ENCODE measurements around the gene SLC22A15. TPM values are rescaled to one million over a fixed set of nuclear protein-coding genes. Genes with fewer than 3 reads are reported as not detected.

The SLC22A15 gene
- total and polyA plus RNA-seq, 10 of the 15 experiments (the other 5 are each of a cell fraction or from before 2014, with no cell fraction given): 0.05 to 2.8 (median 0.13) TPM; not detected in 1

- FAIRE-seq (no peak), ATAC-seq (no peak), DNase-seq (ENCODE audit: low read depth, low spot score) (no peak)
- RAD21 ChIA-PET (ENCODE audit: unreplicated experiment): interaction anchor here (0.9 kb wide), 1 partner anchor 39 kb away, joined by 3 read pairs; no protein-coding TSS in a partner anchor
- in situ Hi-C loops (cut with MboI): no loop called here
- Histone ChIP-seq H4K20me1 (ENCODE audit: control insufficient read depth, insufficient read depth) (no peaks in the 10 kb centered on the region), H3K4me1 (ENCODE audit: control insufficient read depth, insufficient read depth, low read length) (no peaks in the 10 kb centered on the region), H3K27me3 (replicated peaks in 1 of 2; ENCODE audit: control insufficient read depth in 2 of 2, insufficient read depth in 2 of 2, low read length in 1 of 2) (no peaks in the 10 kb centered on the region), H3K4me3 (no peak overlapping the region), H3K4me2 (ENCODE audit: control insufficient read depth, insufficient read depth) (no peak overlapping the region), H2AFZ (ENCODE audit: control insufficient read depth, low read depth, low read length) (no peak overlapping the region), H3K79me2 (ENCODE audit: control insufficient read depth, insufficient read depth, low read length) (no peaks in the 10 kb centered on the region), H3K36me3 (ENCODE audit: control insufficient read depth in 2 of 2, insufficient read depth in 2 of 2, low read length in 1 of 2) (no peaks in the 10 kb centered on the region), H3K9me3 (replicated peaks; ENCODE audit: control insufficient read depth, insufficient read depth, low read length) (no peaks in the 10 kb centered on the region), H3K27ac (ENCODE audit: control insufficient read depth, insufficient read depth) (no peak overlapping the region), H3K9ac (ENCODE audit: control insufficient read depth, insufficient read depth, low read length) (no peak overlapping the region)
- 50% methylated on average over 2 of the region's 2 CpGs for WGBS (ENCODE audit: insufficient coverage, insufficient replicate concordance, low lambda C conversion rate, missing lambda C conversion rate)
- intact Hi-C loops (cut with micrococcal nuclease; ENCODE audit: unreplicated experiment): no loop called here
- SMC1A ChIA-PET (ENCODE audit: uncharacterized antibody, unreplicated experiment): interaction anchor here (1.1 to 1.4 kb wide), 4 partner anchors 14 to 75 kb away, joined by 3 to 4 read pairs (median 3); no protein-coding TSS in a partner anchor
- POLR2A ChIA-PET: no interaction called here
- BruUV-seq (replicated peaks): no TSS peak
- CTCF ChIA-PET: interaction anchor here (1.0 kb wide), 2 partner anchors 118 to 388 kb away, joined by 3 read pairs; no protein-coding TSS in a partner anchor
- TF ChIP-seq ZNF687 (IDR thresholded peaks at IDR 0.05) (no peak), ZSCAN29 (IDR thresholded peaks at IDR 0.05) (no peak), BHLHE40 (IDR thresholded peaks at IDR 0.05; ENCODE audit: borderline replicate concordance in 1 of 2, low read depth in 2 of 2, low read length in 1 of 2) (no peak), ZBTB40 (IDR thresholded peaks at IDR 0.05; ENCODE audit: borderline replicate concordance) (no peak), MLLT1 (IDR thresholded peaks at IDR 0.05) (no peak), PML (IDR thresholded peaks at IDR 0.05; ENCODE audit: low read length) (no peak), TAF1 (IDR thresholded peaks at IDR 0.05; ENCODE audit: borderline replicate concordance, low read depth, low read length) (no peak), POLR2AphosphoS2 (IDR thresholded peaks at IDR 0.05; ENCODE audit: low read depth, low read length) (no peak), JUND (IDR thresholded peaks at IDR 0.05; ENCODE audit: low read depth, low read length) (no peak), SPI1 (IDR thresholded peaks at IDR 0.05; ENCODE audit: borderline replicate concordance, insufficient read depth, low read depth, low read length) (no peak), MAX (IDR thresholded peaks at IDR 0.05; ENCODE audit: low read depth, low read length) (no peak), CHD4 (IDR thresholded peaks at IDR 0.05) (no peak), MYC (IDR thresholded peaks at IDR 0.05; ENCODE audit: insufficient read depth, insufficient read length, insufficient replicate concordance, low read length, severe bottlenecking) (no peak)
Observed at GRCh38 chr1:116099919-116100318, 123.6 kb downstream of the SLC22A15 start.

All from GM12878 (cell line).